Measurements from ENCODE around the gene CTNNA3.

Gene CTNNA3

GRCh38 chr10:66799474-66799873, 896.5 kb downstream of the CTNNA3 start:
- no peak for TF ChIP-seq CTCF (IDR thresholded peaks at IDR 0.05; ENCODE audit: poor library complexity, severe bottlenecking)
- DNase-seq (ENCODE audit: low spot score) (no peak), ATAC-seq (ENCODE audit: low read depth) (no peak)
- peak overlapping the region; percentile 24 for H3K4me3 ChIP-seq (ENCODE audit: severe bottlenecking)
- H3K27ac ChIP-seq (ENCODE audit: poor library complexity, severe bottlenecking): no peak overlapping the region
- H3K27me3 ChIP-seq (ENCODE audit: insufficient read depth, poor library complexity, severe bottlenecking): no peaks in the 10 kb centered on the region
- H3K36me3 ChIP-seq (ENCODE audit: low read depth): no peaks in the 10 kb centered on the region
- no peaks in the 10 kb centered on the region for H3K9me3 ChIP-seq (ENCODE audit: severe bottlenecking)
- no peaks in the 10 kb centered on the region for H3K4me1 ChIP-seq (ENCODE audit: insufficient read depth, poor library complexity, severe bottlenecking)

- DNase-seq (ENCODE audit: low spot score): no peak
- Histone ChIP-seq H3K4me3 (ENCODE audit: severe bottlenecking) (no peak overlapping the region), H3K4me1 (ENCODE audit: insufficient read depth, poor library complexity, severe bottlenecking) (no peaks in the 10 kb centered on the region), H3K9me3 (ENCODE audit: severe bottlenecking) (no peaks in the 10 kb centered on the region), H3K27ac (ENCODE audit: poor library complexity, severe bottlenecking) (no peak overlapping the region), H3K36me3 (ENCODE audit: low read depth) (no peaks in the 10 kb centered on the region), H3K27me3 (ENCODE audit: insufficient read depth, poor library complexity, severe bottlenecking) (no peaks in the 10 kb centered on the region)
- no peak for ATAC-seq (ENCODE audit: low read depth)
- TF ChIP-seq CTCF (IDR thresholded peaks at IDR 0.05; ENCODE audit: poor library complexity, severe bottlenecking): no peak
These were observed 900.1 kb downstream of the CTNNA3 start for GRCh38 chr10:66795866-66796265.

GRCh38 chr10:66792441-66792840, 903.6 kb downstream of the CTNNA3 start:
- no peaks in the 10 kb centered on the region for H3K4me1 ChIP-seq (ENCODE audit: insufficient read depth, poor library complexity, severe bottlenecking)
- H3K9me3 ChIP-seq (ENCODE audit: severe bottlenecking): no peaks in the 10 kb centered on the region
- no peak for ATAC-seq (ENCODE audit: low read depth)
- no peaks in the 10 kb centered on the region for H3K36me3 ChIP-seq (ENCODE audit: low read depth)
- TF ChIP-seq CTCF (IDR thresholded peaks at IDR 0.05; ENCODE audit: poor library complexity, severe bottlenecking): no peak
- no peak for DNase-seq (ENCODE audit: low spot score)
- H3K27me3 ChIP-seq (ENCODE audit: insufficient read depth, poor library complexity, severe bottlenecking): no peaks in the 10 kb centered on the region
- no peak overlapping the region for H3K4me3 ChIP-seq (ENCODE audit: severe bottlenecking)
- no peak overlapping the region for H3K27ac ChIP-seq (ENCODE audit: poor library complexity, severe bottlenecking)

- no peaks in the 10 kb centered on the region for H3K27me3 ChIP-seq (ENCODE audit: insufficient read depth, poor library complexity, severe bottlenecking)
- H3K4me3 ChIP-seq (ENCODE audit: severe bottlenecking): no peak overlapping the region
- ATAC-seq (ENCODE audit: low read depth) (no peak), DNase-seq (ENCODE audit: low spot score) (no peak)
- no peaks in the 10 kb centered on the region for H3K36me3 ChIP-seq (ENCODE audit: low read depth)
- H3K27ac ChIP-seq (ENCODE audit: poor library complexity, severe bottlenecking): no peak overlapping the region
- no peaks in the 10 kb centered on the region for H3K4me1 ChIP-seq (ENCODE audit: insufficient read depth, poor library complexity, severe bottlenecking)
- no peak for TF ChIP-seq CTCF (IDR thresholded peaks at IDR 0.05; ENCODE audit: poor library complexity, severe bottlenecking)
- no peaks in the 10 kb centered on the region for H3K9me3 ChIP-seq (ENCODE audit: severe bottlenecking)
These were observed 907.6 kb downstream of the CTNNA3 start for GRCh38 chr10:66788178-66788987.

- Histone ChIP-seq H3K27me3 (ENCODE audit: insufficient read depth, poor library complexity, severe bottlenecking) (no peaks in the 10 kb centered on the region), H3K36me3 (ENCODE audit: low read depth) (no peaks in the 10 kb centered on the region), H3K27ac (ENCODE audit: poor library complexity, severe bottlenecking) (no peak overlapping the region), H3K4me1 (ENCODE audit: insufficient read depth, poor library complexity, severe bottlenecking) (no peaks in the 10 kb centered on the region), H3K9me3 (ENCODE audit: severe bottlenecking) (no peaks in the 10 kb centered on the region), H3K4me3 (ENCODE audit: severe bottlenecking) (no peak overlapping the region)
- ATAC-seq (ENCODE audit: low read depth): no peak
- DNase-seq (ENCODE audit: low spot score): no peak
- TF ChIP-seq CTCF (IDR thresholded peaks at IDR 0.05; ENCODE audit: poor library complexity, severe bottlenecking): no peak
These were observed 909.3 kb downstream of the CTNNA3 start for GRCh38 chr10:66786709-66787108.
